Psoas muscle (tissue), 8 donors: ENCODE data around the gene SEH1L. TPM values are rescaled to one million over a fixed set of nuclear protein-coding genes. Genes with fewer than 3 reads are reported as not detected.
A peak's percentile ranks its signal among the peaks of the same experiment; 100 is the strongest.
"Not testable (repeated sequence)": the region's sequence is repeated elsewhere in the genome, so short reads cannot be mapped to it uniquely, and the experiment has no call there.

ENCODE experiments used
- ATAC-seq, 4 donors: fragments of 200-7000 bp; cut with Tn5 transposase; one replicate each; pipeline ENCODE4 v1.9.1; 2020; ENCODE audit warnings: moderate library complexity in 3 of 4, mild to moderate bottlenecking in 2 of 4
- DNase-seq, 2 donors: peaks; one replicate each; pipeline ENCODE4 v3.0.0-alpha.2; 2020
- H3K27ac ChIP-seq: fragments of 200-600 bp; one replicate; pipeline ENCODE4 v1.8.0; 2022
- H3K27me3 ChIP-seq, 3 donors: fragments of 200-600 bp in 1 of 3; one replicate each; pipeline versions ENCODE4 v1.6.1 to v1.8.0; 2013 to 2022; ENCODE audit warnings: low read length in 2 of 3, mild to moderate bottlenecking in 2 of 3, moderate library complexity in 1 of 3; ENCODE audit not compliant: insufficient read depth in 3 of 3
- H3K36me3 ChIP-seq, 2 donors: fragments of 200-600 bp in 1 of 2; one replicate each; pipeline versions ENCODE4 v1.6.1 to v1.8.0; 2013 to 2022; ENCODE audit warnings: low read depth in 1 of 2, mild to moderate bottlenecking in 1 of 2, moderate library complexity in 1 of 2; ENCODE audit not compliant: insufficient read depth in 1 of 2
- H3K4me1 ChIP-seq: fragments of 200-600 bp; one replicate; pipeline ENCODE4 v1.8.0; 2022
- H3K4me3 ChIP-seq: fragments of 200-600 bp; one replicate; pipeline ENCODE4 v1.8.0; 2022; ENCODE audit warnings: mild to moderate bottlenecking
- H3K9me3 ChIP-seq: fragments of 200-600 bp; one replicate; pipeline ENCODE4 v1.8.0; 2022
- CTCF ChIP-seq: fragments of 200-600 bp; IDR thresholded peaks from one replicate; pipeline ENCODE4 v1.8.0; 2022; ENCODE audit warnings: antibody characterized with exemption
- WGBS, 3 donors: extraction: QIAGEN DNeasy Blood & Tissue Kit; methylation state at CpG; one replicate each; pipeline versions ENCODE4 v1.1.6 to v1.1.7; 2013; 5-methylcytosine and 5-hydroxymethylcytosine counted together
- intact Hi-C, 2 donors: fragments of 100-400 bp; cut with DNase I; formaldehyde crosslinking; loops; one replicate each; pipeline versions ENCODE4 v1.11.0 to v1.14.2; 2022
- polyA plus RNA-seq, 3 donors: library from polyadenylated mRNA; stranded (reverse); fragments of 200-250 nt; gene quantifications; one replicate each; pipeline ENCODE4 v1.2.3, GENCODE V29; 2013
- total RNA-seq, 4 donors: library from RNA; stranded (reverse); fragmentation: NEBNext Ultra II Directional in 2 of 4; extraction: Animal tissue kit (Norgen Biotek cat#: 25700) in 2 of 4; gene quantifications; one replicate each; pipeline versions ENCODE4 v1.2.1 to v1.2.4, GENCODE V29; 2021 to 2023
- donor health status: healthy with polysubstance abuse.
- donor health status: DM: no; HTN: no; CAD: no; lungs with moderate emphysema.
- donor health status: Bipolar disorder and iron deficiency.
- donor health status: healthy.
- donor health status: DM: yes; HTN: yes; CAD: no.
- donor health status: DM: no; HTN: no; CAD: no.
- donor health status: DM: no; HTN: no; CAD: no.
- donor health status: DM: yes; HTN: yes; CAD: no.

Gene SEH1L
- total and polyA plus RNA-seq, 7 donors = 22.7 to 70.9 (median 38.2) TPM

- H3K27ac ChIP-seq = no peak overlapping the region
- intact Hi-C loops = no loop called here
- no peaks in the 10 kb centered on the region for H3K27me3 ChIP-seq
- ATAC-seq = no peak
- H3K4me1 ChIP-seq = no peaks in the 10 kb centered on the region
- no peaks in the 10 kb centered on the region for H3K9me3 ChIP-seq
- 82 to 94% (median 90%) methylated on average over 4 of the region's 4 CpGs for WGBS, 3 donors
- TF ChIP-seq CTCF = no peak
- no peak for DNase-seq
- peaks cover 4 to 82% of the 10 kb centered on the region in 2 donors for H3K36me3 ChIP-seq
- no peak overlapping the region for H3K4me3 ChIP-seq
These were observed 25.9 kb downstream of the SEH1L start for GRCh38 chr18:12973562-12974213.

GRCh38 chr18:12975488-12975887 lies 27.7 kb downstream of the SEH1L start:
- no peak for TF ChIP-seq CTCF

GRCh38 chr18:12976305-12976704 lies 28.5 kb downstream of the SEH1L start:
- Histone ChIP-seq H3K4me3 (no peak overlapping the region), H3K36me3 (peaks cover 4 to 68% of the 10 kb centered on the region in 2 donors), H3K27me3 (no peaks in the 10 kb centered on the region), H3K27ac (no peak overlapping the region), H3K9me3 (no peaks in the 10 kb centered on the region), H3K4me1 (no peaks in the 10 kb centered on the region)
- no peak for ATAC-seq
- no peak for DNase-seq
- TF ChIP-seq CTCF = no peak
- intact Hi-C loops = no loop called here
- 65 to 81% (median 80%) methylated on average over 12 of the region's 12 CpGs for WGBS, 3 donors

More at GRCh38 chr18:12975488-12975887, 27.7 kb downstream of the SEH1L start:
- ATAC-seq (no peak), DNase-seq (no peak)
- 96 to 99% (median 96%) methylated on average over 6 of the region's 6 CpGs for WGBS, 3 donors
- H3K4me3 ChIP-seq = no peak overlapping the region
- H3K27ac ChIP-seq = no peak overlapping the region
- H3K4me1 ChIP-seq = no peaks in the 10 kb centered on the region
- no peaks in the 10 kb centered on the region for H3K27me3 ChIP-seq
- peaks cover 4 to 75% of the 10 kb centered on the region in 2 donors for H3K36me3 ChIP-seq
- no peaks in the 10 kb centered on the region for H3K9me3 ChIP-seq
- intact Hi-C loops = no loop called here

- WGBS, 3 donors = 93% methylated on average over 19 of the region's 34 CpGs; no CpG with 5 or more reads in 2 of the 3 donors
- ATAC-seq, intact Hi-C loops, H3K9me3 ChIP-seq, H3K4me1 ChIP-seq, DNase-seq, H3K27me3 ChIP-seq, H3K27ac ChIP-seq, H3K4me3 ChIP-seq: not testable (repeated sequence)
- peaks cover 5 to 63% of the 10 kb centered on the region in 2 donors for H3K36me3 ChIP-seq
These were observed 32.3 kb downstream of the SEH1L start for GRCh38 chr18:12980065-12980464.

- TF ChIP-seq CTCF = no peak
- peaks cover 0 to 23% of the 10 kb centered on the region in 2 donors for H3K36me3 ChIP-seq
- intact Hi-C loops = no loop called here
- H3K9me3 ChIP-seq = no peaks in the 10 kb centered on the region
- DNase-seq = peak in 1 of 2 donors; percentile 58
- 60 to 73% (median 61%) methylated on average over 8 of the region's 8 CpGs for WGBS, 3 donors
- H3K27me3 ChIP-seq = no peaks in the 10 kb centered on the region
- peak; percentile 29 to 58 (median 43) for ATAC-seq
- no peak overlapping the region for H3K4me3 ChIP-seq
- peaks cover 34% of the 10 kb centered on the region for H3K4me1 ChIP-seq
- H3K27ac ChIP-seq = peak overlapping the region; percentile 51
These were observed 41.7 kb downstream of the SEH1L start for GRCh38 chr18:12989397-12990122.
